Breast epithelium (tissue), 4 donors: Measurements from ENCODE around the gene PTPN3. TPM values are rescaled to one million over a fixed set of nuclear protein-coding genes. Genes with fewer than 3 reads are reported as not detected.

ENCODE experiments used
- DNase-seq, 2 donors: peaks; one replicate each; pipeline ENCODE4 v3.0.0-alpha.2; 2019; ENCODE audit warnings: low spot score in 2 of 2
- H3K27ac ChIP-seq, 2 donors: fragments of 200-600 bp; sonication (generic) in 1 of 2; one replicate each; pipeline ENCODE4 v1.5.1; 2016 to 2019; ENCODE audit warnings: mild to moderate bottlenecking in 1 of 2
- H3K27me3 ChIP-seq, 2 donors: fragments of 200-600 bp; sonication (generic) in 1 of 2; one replicate each; pipeline versions ENCODE4 v1.5.1 to v1.6.0; 2017 to 2019; ENCODE audit warnings: control low read depth in 1 of 2, mild to moderate bottlenecking in 1 of 2
- H3K36me3 ChIP-seq: fragments of 200-600 bp; one replicate; pipeline ENCODE4 v1.5.1; 2019
- H3K4me1 ChIP-seq, 2 donors: fragments of 200-600 bp; sonication (generic); one replicate each; pipeline ENCODE4 v1.5.1; 2016 to 2019; ENCODE audit warnings: control low read depth in 1 of 2
- H3K4me3 ChIP-seq, 3 donors: fragments of 200-600 bp; sonication (generic); 1 replicate in 2 of 3; 2 replicates in 1 of 3; pipeline ENCODE4 v1.5.1; 2016 to 2019; ENCODE audit warnings: mild to moderate bottlenecking in 3 of 3, moderate library complexity in 2 of 3
- H3K9me3 ChIP-seq, 2 donors: fragments of 200-600 bp; sonication (generic) in 1 of 2; one replicate each; pipeline ENCODE4 v1.5.1; 2016 to 2019; ENCODE audit warnings: control low read depth in 1 of 2
- POLR2A ChIP-seq: fragments of 450-650 bp; IDR thresholded peaks from one replicate; pipeline ENCODE4 v1.6.1; 2016; ENCODE audit warnings: antibody characterized with exemption, mild to moderate bottlenecking, moderate library complexity
- POLR2AphosphoS5 ChIP-seq, 3 donors: sonication (generic); formaldehyde crosslinking; IDR thresholded peaks; one replicate each; pipeline ENCODE4 v1.6.1; 2017; ENCODE audit warnings: antibody characterized with exemption in 3 of 3
- intact Hi-C: fragments of 100-400 bp; cut with DNase I; formaldehyde crosslinking; loops from one replicate; pipeline ENCODE4 v1.15.1; 2023; ENCODE audit warnings: low total_unique reads
- total RNA-seq, 3 donors: library from RNA; depleted of rRNA; stranded (reverse); fragments of >200 nt; gene quantifications; one replicate each; pipeline ENCODE4 v1.1.0, GENCODE V29; 2016
- TF ChIP-seq, protein P1 (sequence below), 3 donors: fragments of 450-650 bp; IDR thresholded peaks; one replicate each; pipeline ENCODE4 v1.5.1; 2016 to 2017; ENCODE audit warnings: antibody characterized with exemption in 3 of 3, mild to moderate bottlenecking in 3 of 3, moderate library complexity in 3 of 3

PTPN3 gene
- total RNA-seq, 3 donors from 2014 or later: 4.2 to 21.2 (median 14.4) TPM

DNA sequence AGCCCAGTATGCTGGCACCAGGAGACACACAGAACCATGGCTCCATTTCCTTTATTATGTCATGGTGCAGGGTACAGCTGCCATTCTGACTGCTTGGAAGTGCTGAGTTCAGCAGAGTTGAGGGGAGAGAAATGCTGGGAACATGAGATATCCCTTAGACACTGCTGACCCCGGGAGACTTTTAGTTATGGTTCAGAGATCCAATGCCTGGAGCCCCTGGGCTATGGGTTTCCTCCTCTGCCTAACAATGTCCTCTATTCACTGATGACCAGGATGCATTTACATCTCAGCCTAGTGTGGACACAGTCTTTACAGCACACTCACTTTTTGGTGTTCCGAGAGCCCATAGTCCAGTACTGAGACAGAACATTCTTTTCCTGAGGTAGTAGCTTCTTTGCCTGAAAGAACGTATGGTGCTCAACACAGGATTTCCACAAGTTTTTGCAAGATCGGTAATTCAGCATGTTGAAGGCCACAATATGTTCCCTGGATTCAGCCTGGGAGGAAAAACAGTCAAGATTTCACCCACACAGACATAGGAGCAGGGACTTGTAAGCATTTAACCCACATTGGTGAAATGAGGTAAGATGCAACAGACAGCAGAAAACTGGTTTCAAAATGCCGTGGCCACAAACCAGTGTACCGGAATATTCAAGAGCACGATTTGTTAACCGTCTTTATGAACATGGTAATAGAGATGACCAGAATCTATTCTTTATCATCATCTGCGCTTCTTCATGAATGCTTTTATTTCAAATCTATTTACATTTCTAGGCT, 71.3 kb downstream of the PTPN3 start:
- DNase-seq: no peak
- Histone ChIP-seq H3K27me3 (no peaks in the 10 kb centered on the region), H3K36me3 (no peaks in the 10 kb centered on the region), H3K4me1 (no peaks in the 10 kb centered on the region), H3K4me3 (no peak overlapping the region), H3K9me3 (no peaks in the 10 kb centered on the region), H3K27ac (no peak overlapping the region)
- intact Hi-C loops: no loop called here
- TF ChIP-seq POLR2AphosphoS5 (IDR thresholded peaks at IDR 0.05) (no peak), POLR2A (no peak)
- TF ChIP-seq, protein P1, sequence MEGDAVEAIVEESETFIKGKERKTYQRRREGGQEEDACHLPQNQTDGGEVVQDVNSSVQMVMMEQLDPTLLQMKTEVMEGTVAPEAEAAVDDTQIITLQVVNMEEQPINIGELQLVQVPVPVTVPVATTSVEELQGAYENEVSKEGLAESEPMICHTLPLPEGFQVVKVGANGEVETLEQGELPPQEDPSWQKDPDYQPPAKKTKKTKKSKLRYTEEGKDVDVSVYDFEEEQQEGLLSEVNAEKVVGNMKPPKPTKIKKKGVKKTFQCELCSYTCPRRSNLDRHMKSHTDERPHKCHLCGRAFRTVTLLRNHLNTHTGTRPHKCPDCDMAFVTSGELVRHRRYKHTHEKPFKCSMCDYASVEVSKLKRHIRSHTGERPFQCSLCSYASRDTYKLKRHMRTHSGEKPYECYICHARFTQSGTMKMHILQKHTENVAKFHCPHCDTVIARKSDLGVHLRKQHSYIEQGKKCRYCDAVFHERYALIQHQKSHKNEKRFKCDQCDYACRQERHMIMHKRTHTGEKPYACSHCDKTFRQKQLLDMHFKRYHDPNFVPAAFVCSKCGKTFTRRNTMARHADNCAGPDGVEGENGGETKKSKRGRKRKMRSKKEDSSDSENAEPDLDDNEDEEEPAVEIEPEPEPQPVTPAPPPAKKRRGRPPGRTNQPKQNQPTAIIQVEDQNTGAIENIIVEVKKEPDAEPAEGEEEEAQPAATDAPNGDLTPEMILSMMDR (IDR thresholded peaks at IDR 0.05): no peak

DNA sequence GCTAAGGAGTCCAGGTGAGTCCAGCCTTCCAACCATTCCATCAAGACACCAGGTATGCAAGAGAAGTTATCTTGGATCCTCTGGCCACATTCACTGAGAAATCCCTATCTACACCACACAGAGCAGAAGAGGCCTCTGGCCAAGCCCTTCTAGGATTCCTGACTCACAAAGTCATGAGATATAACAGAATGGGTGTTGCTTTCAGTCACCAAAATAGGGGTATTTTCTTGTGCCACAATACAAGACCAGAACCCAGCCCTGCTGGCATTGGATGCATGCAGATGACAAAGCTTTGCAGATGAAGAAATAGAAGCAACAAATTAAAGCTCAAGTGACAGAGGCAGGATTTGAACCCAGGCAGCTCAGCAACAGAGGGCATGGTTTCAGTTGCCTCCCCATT, 73.5 kb downstream of the PTPN3 start:
- Histone ChIP-seq H3K27me3 (no peaks in the 10 kb centered on the region), H3K27ac (no peak overlapping the region), H3K4me3 (no peak overlapping the region), H3K9me3 (no peaks in the 10 kb centered on the region), H3K4me1 (no peaks in the 10 kb centered on the region), H3K36me3 (no peaks in the 10 kb centered on the region)
- intact Hi-C loops: no loop called here
- DNase-seq: no peak
- TF ChIP-seq POLR2AphosphoS5 (IDR thresholded peaks at IDR 0.05) (no peak), POLR2A (no peak)
- TF ChIP-seq, protein P1 (IDR thresholded peaks at IDR 0.05): no peak

DNA sequence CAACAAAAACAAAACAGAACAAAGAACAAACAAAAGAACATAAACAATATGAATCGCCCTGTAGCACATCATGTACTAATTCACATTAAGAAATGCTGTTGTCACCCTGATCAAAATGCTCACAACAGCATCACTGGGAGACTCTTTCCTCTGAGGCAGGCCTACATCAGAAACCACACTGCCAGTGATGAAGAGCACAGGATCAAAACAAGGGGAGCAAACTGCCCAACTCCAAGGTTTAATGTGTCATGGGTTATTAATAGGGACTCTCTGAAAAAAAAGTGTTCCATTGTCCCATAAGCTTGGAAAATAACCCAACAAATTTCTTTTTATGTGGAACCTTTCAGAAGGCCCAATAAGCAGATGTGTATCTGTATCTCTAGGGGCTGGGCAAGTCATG, 74.2 kb downstream of the PTPN3 start:
- H3K36me3 ChIP-seq: no peaks in the 10 kb centered on the region
- H3K27me3 ChIP-seq: no peaks in the 10 kb centered on the region
- no peak overlapping the region for H3K4me3 ChIP-seq
- TF ChIP-seq, protein P1 (IDR thresholded peaks at IDR 0.05): no peak
- TF ChIP-seq POLR2A: no peak
- no peak for TF ChIP-seq POLR2AphosphoS5 (IDR thresholded peaks at IDR 0.05)
- intact Hi-C loops: no loop called here
- H3K4me1 ChIP-seq: no peaks in the 10 kb centered on the region
- no peaks in the 10 kb centered on the region for H3K9me3 ChIP-seq
- H3K27ac ChIP-seq: no peak overlapping the region
- no peak for DNase-seq

DNA sequence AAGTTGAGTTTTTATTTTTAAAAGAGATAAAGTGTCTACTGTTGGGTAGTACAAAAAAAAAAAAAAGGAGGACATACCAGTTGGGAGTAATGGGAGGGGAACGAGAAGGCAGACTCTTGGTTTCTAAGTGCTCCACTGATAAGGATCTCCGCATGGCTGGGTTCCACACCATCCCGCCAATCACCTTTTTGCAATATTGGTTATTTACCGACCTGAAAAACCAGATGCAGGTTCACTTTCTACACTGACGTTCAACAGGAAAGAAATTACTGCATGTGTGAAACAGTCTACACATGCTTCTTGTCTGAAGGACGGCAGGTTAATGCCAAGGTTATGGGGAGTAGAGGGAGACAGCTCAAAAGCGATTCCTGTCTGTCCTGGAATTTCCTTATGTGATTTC, 75.5 kb downstream of the PTPN3 start:
- H3K36me3 ChIP-seq: no peaks in the 10 kb centered on the region
- no peaks in the 10 kb centered on the region for H3K9me3 ChIP-seq
- no peak for TF ChIP-seq POLR2A
- no peak for TF ChIP-seq POLR2AphosphoS5 (IDR thresholded peaks at IDR 0.05)
- TF ChIP-seq, protein P1 (IDR thresholded peaks at IDR 0.05): no peak
- no peak overlapping the region for H3K4me3 ChIP-seq
- H3K27ac ChIP-seq: peak overlapping the region in 1 of 2 donors; percentile 34
- H3K27me3 ChIP-seq: no peaks in the 10 kb centered on the region
- intact Hi-C loops: no loop called here
- DNase-seq: peak; percentile 41 to 73
- H3K4me1 ChIP-seq: no peaks in the 10 kb centered on the region

DNA sequence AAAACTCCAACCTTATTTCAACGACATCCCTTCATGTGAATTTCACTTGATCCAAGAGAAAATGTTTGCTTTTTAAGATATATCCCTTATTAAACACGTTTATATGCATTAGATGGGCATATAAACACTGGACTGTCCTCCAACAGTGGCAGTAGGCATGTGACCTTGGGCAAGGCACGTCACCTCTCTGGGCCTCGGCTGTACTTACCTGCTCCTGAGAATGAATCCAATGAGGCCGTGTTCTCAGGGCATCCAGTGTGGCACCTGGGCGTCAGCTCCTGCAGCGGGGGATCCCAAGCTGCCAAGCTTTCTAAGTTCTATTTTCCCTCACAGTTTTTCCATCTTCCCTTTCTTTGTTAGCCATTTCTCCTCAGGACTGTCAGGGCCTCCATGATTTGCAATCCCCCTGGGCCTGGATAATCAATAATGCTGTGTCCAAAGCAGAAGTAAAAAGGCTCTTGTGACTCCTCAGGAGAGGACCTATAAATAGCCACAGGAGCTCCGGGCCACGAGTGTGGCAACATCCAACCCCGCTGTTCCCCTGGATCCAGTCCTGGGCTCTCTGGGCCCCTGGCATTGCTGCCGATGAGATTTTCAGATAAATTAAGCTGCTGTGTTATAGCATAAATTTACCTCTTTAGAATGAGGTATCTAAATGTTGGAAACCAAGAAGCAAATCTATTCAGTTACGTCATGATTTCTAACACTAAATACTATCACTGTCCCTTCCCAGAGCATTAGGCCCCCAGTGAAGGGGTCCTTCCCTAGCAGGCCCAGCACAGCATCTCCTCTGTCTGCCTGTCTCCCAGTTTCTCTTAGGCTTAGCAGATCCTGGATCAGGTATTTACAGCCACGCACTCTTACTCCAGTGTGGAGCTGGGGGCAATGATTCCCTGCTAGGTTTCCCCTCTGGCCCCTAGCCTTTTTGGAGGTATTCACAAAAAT, 76.8 kb downstream of the PTPN3 start:
- intact Hi-C loops: no loop called here
- Histone ChIP-seq H3K4me1 (no peaks in the 10 kb centered on the region), H3K27ac (peak overlapping the region in 1 of 2 donors; percentile 11), H3K9me3 (no peaks in the 10 kb centered on the region), H3K27me3 (no peaks in the 10 kb centered on the region), H3K4me3 (no peak overlapping the region), H3K36me3 (no peaks in the 10 kb centered on the region)
- no peak for DNase-seq
- no peak for TF ChIP-seq POLR2AphosphoS5 (IDR thresholded peaks at IDR 0.05)
- TF ChIP-seq, protein P1 (IDR thresholded peaks at IDR 0.05): no peak
- TF ChIP-seq POLR2A: no peak
